ENCODE data around the gene LMO7.

Gene LMO7

GRCh38 chr13:75841905-75842304, 205.8 kb downstream of the LMO7 start:
- no peak for DNase-seq (ENCODE audit: low read depth in 2 of 2)

GRCh38 chr13:75843074-75843473, 206.9 kb downstream of the LMO7 start:
- no peak for DNase-seq (ENCODE audit: low read depth in 2 of 2)

GRCh38 chr13:75843991-75844390, 207.9 kb downstream of the LMO7 start:
- DNase-seq (ENCODE audit: low read depth in 2 of 2) = no peak

GRCh38 chr13:75847588-75847987, 211.5 kb downstream of the LMO7 start:
- DNase-seq (ENCODE audit: low read depth in 2 of 2) = no peak

- DNase-seq (ENCODE audit: low read depth in 2 of 2) = no peak
Observed at GRCh38 chr13:75850916-75851315, 214.8 kb downstream of the LMO7 start.

- DNase-seq (ENCODE audit: low read depth in 2 of 2) = no peak
Observed at GRCh38 chr13:75855216-75855615, 219.1 kb downstream of the LMO7 start.

GRCh38 chr13:75855847-75856246, 219.7 kb downstream of the LMO7 start:
- no peak for DNase-seq (ENCODE audit: low read depth in 2 of 2)

- no peak for DNase-seq (ENCODE audit: low read depth in 2 of 2)
Observed at GRCh38 chr13:75857291-75857690, 221.2 kb downstream of the LMO7 start.

GRCh38 chr13:75860935-75861334, 224.8 kb downstream of the LMO7 start:
- DNase-seq (ENCODE audit: low read depth in 2 of 2) = no peak

- DNase-seq (ENCODE audit: low read depth in 2 of 2) = no peak
Observed at GRCh38 chr13:75861786-75862185, 225.7 kb downstream of the LMO7 start.

- no peak for DNase-seq (ENCODE audit: low read depth in 2 of 2)
Observed at GRCh38 chr13:75864718-75865117, 228.6 kb downstream of the LMO7 start.

GRCh38 chr13:75867379-75868117, 231.4 kb downstream of the LMO7 start:
- DNase-seq (ENCODE audit: low read depth in 2 of 2) = no peak

GRCh38 chr13:75869981-75870380, 233.9 kb downstream of the LMO7 start:
- no peak for DNase-seq (ENCODE audit: low read depth in 2 of 2)

GRCh38 chr13:75870397-75870903, 234.3 kb downstream of the LMO7 start:
- no peak for DNase-seq (ENCODE audit: low read depth in 2 of 2)

GRCh38 chr13:75871059-75871458, 234.9 kb downstream of the LMO7 start:
- DNase-seq (ENCODE audit: low read depth in 2 of 2) = no peak

GRCh38 chr13:75872980-75873379, 236.8 kb downstream of the LMO7 start:
- no peak for DNase-seq (ENCODE audit: low read depth in 2 of 2)

GRCh38 chr13:75873494-75873893, 237.4 kb downstream of the LMO7 start:
- no peak for DNase-seq (ENCODE audit: low read depth in 2 of 2)

GRCh38 chr13:75875450-75875849, 239.3 kb downstream of the LMO7 start:
- no peak for DNase-seq (ENCODE audit: low read depth in 2 of 2)

GRCh38 chr13:75876142-75877050, 240.3 kb downstream of the LMO7 start:
- peak in 1 of 2 donors; percentile 24 for DNase-seq (ENCODE audit: low read depth in 2 of 2)

- no peak for DNase-seq (ENCODE audit: low read depth in 2 of 2)
Observed at GRCh38 chr13:75877071-75877470, 240.9 kb downstream of the LMO7 start.

GRCh38 chr13:75879656-75880055, 243.5 kb downstream of the LMO7 start:
- DNase-seq (ENCODE audit: low read depth in 2 of 2) = no peak

- DNase-seq (ENCODE audit: low read depth in 2 of 2) = no peak
Observed at GRCh38 chr13:75881109-75881775, 245.1 kb downstream of the LMO7 start.
